Measurements from ENCODE around the gene SLMAP.
A peak's percentile ranks its signal among the peaks of the same experiment; 100 is the strongest.

The SLMAP gene

DNA sequence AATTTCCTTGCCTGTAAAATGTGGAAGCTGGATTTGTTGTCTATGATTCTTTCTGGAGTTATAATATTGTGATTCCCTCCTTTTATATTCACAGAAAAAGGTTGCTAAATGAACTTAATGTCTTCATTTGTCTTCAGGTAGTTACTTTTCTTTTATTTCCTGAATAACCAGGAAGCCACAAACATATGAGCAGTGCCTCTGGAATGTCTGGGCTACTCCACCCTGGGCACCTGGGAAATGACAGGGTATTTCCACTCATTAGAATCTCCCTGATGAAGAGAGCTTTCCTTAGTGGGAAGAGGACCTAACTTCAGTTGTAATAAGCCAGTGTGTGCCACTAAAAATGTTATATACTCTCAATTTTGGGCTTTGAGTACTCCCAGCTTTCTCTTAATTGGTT lies 3.8 kb upstream of the SLMAP start:
- DNase-seq, result no peak

DNA sequence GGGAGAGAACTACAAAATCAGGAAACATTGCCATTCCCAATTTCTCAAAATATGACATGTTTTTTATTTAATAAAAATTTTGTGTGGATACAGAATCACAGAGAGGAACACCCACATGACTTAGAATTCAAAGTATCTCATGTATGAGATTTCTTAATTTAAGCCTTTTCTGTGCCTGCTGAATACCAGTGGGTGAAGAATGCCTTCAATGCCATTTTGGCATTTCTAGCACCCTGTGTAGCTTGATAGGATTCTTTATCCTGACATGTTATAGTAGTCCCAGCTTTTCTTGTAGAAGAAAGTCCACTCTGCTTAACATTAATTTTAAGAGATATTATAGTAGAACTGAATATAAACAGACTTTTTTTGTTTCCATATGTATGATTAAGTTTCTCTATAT lies 3.1 kb upstream of the SLMAP start:
- DNase-seq, result no peak

DNA sequence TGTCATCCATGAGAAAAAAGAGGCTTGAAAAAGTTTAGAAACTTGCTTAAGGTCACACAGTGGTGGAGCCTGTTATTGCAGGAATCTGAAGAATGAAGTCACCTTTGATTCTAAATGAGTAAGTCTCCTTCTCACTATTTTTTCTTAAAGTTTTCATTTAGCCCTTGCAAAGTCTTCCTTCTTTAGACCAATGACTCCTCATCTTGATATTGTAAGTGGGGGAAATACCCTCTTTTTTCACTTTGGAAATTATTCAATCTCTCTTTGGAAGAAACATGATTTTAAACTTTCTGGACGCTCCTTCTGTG lies 787 bp upstream of the SLMAP start:
- peak; percentile 47 for DNase-seq

DNA sequence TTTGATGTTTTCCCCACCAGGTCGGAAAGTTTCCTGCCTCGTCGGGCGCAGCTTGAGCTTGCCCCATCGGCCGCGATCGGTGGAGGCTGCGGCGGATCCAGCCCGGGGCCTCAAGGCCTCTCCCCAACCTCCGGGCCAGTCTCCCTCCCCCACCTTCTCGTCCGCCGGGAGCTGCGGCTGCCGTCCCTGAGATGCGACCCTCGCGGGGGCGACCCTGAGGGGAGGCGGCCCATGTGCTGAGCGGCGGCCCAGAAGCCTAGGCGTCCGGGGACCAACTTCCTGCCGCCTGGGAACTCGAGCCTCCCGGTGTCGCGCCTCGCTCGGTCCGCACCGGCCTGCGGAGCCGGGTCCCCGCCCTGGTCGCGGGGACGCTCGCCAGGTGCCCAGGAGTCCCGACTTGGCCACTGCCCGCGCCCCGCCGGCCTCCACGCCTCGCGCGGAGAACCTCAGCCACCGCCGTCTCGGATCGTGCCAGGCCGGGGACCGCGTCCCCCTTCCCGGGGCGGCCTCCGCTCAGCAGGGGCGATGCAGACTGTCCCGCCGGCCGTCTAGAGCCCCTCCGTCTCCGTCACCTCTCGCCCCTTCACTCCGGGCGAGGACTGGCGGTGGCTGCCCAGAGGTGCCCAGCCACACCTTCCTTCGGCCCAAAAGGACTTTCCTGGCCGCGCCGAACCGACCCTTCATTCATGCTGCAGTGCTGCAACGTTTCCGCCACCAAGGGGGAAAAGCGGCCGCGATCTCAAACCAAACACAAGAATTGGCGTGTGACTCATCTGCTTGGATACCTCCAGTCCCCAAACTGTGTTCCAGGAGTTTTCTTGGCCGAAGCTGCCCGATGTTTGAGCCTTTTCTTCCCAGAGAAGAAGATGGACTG lies 656 bp downstream of the SLMAP start:
- peak; percentile 48 for DNase-seq

DNA sequence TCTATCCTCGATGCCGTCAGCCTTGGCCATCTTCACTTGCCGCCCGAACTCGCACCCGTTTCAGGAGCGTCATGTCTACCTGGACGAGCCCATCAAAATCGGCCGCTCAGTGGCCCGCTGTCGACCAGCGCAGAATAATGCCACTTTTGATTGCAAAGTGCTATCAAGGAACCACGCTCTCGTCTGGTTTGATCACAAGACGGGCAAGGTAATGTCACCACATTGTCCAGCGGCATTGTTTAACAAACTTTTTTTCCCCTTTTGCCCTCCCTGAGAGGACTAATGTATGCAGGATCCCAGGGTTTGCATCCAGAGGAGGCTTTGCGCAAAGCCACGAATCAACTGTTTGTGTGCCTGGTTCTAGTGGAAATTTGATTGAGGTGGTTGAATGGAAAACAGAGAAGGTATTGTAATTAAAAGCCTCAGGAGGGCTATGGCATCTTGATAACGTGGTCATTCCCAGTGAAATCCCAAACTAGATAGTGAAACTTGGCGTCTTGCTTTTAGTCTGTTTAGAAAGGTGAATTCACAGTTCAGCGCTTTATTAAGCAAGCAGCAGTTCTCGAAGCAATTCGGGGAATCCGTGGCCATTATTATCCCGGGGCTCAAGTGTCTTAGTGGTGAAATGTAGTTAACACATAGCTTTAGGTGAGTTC lies 1.7 kb downstream of the SLMAP start:
- no peak for DNase-seq

DNA sequence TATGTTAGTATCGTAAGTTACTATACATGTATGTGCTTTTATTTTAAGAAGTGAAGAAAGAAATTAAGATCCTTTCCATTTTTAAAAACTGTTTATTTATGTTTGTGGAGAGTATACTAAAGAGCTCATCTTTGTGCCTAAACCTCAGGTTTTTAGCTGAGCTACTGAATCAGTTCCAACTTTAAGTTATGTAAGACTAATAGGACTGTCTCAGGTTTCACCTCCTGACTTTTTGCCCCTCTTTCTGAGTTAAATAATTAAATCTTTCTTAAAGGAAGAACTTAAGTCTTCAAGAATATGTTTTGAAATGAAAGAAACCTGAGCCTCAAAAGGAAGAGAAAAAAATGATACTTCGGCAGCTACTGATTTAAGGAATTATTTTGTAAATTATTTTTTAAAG lies 2.6 kb downstream of the SLMAP start:
- DNase-seq, result no peak

DNA sequence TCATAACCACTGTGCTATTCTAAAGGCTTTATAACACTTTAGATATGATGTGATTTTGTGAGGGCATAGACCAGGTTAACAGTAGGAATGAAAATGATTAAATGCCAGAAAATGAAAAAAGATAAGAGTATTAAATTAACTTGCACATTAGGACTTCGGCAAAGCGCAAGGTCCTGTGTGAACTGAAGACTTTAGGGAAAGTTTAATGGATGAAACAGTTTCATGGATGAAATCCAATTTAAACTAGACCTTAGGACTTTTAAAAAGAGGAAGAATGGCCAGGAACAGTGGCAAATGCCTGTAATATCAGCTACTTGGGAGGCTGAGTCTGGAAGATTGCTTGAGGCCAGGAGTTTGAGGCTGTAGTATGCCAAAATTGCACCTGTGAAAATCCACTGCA lies 8.7 kb downstream of the SLMAP start:
- DNase-seq, result no peak

DNA sequence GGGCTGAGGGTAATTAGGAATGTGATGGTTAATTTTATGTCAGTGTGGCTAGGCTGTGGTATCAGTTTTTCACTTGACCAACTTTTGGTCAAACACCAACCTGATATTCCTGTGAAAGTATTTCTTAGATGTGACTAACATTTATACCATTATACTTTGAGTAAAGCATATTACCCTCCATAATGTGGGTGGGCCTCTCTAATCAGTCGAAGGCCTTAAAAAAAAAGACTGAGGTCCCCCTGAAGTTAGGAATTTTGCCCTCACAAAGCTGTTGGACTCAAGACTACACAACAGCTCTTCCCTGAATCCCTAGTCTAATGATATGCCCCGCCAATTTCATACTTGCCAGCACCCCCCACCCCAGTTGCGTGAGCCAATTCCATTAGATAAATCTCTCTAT lies 12.5 kb downstream of the SLMAP start:
- no peak for DNase-seq

DNA sequence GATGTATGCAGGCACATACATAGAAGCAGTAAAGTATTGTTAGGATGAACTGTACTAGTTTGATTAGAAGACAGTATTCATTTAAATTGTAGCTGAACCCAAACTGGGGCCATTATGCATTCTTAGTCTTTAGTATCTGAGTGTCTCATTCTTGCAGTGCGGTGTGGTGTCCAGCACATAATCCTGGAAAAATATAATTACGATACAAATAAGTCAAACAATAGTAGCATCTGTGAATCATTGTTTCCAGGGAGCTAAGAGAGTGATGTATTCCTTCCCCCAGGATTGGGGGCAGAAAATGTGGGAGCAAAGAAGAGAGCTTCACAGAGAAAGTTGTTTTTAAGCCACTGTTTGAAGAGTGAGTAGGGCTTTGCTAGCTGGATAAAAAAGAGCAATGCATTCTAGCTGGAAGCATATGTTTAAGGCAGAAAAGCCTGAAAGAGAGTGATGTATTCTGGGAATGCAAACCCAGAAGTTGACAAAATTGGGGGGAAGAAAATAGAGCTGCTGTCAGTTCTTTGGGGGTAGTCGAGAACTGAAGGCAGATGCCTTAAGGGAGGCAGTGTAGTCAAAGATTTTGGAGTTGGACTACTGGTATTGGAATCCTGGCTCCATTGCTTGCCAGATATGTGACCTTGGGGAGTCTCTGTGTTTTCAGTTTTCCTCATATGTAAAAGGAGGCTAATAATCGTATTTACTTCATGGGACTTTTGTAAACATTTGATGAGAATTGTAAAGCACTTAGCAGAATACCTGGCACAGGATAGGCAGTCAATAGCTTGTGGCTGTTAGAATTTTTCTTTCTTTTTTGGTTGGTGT lies 14.1 kb downstream of the SLMAP start:
- DNase-seq, result no peak

DNA sequence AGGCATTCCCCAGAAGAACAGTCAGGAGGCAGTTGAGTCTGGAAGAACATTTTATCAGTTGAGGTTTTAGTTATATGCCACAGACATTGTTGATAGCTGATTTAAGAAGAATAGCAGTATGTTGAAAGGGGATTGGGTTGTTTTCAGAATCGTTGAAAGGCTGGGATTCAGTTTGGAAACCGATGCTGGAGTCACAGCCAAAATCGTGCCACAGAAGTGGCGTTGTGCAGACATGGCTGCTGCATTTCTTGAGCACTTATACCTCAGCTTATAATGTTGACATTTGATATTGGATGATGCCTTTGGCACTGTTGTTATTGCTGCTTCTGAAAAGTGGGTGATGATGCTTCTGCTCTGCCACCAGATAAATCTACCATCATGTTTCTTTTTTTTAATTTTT lies 16.1 kb downstream of the SLMAP start:
- no peak for DNase-seq

DNA sequence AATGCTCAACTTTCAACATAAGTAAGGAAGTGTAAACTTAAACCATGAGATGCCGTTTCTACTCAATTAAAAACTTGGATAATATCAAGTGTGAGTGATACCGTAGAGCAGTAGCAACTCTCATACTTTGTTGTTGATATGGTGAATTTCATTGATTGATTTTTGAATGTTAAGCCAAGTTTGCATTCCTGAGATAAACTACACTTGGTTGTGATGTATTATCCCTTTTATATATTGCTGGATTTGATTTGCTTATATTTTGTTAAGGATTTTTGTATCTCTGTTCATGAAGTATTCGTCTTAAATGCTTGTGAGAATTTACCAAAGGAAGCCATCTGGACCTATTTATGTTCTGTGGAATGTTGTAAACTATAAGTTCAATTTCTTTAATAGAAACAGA lies 21.7 kb downstream of the SLMAP start:
- DNase-seq, result no peak

DNA sequence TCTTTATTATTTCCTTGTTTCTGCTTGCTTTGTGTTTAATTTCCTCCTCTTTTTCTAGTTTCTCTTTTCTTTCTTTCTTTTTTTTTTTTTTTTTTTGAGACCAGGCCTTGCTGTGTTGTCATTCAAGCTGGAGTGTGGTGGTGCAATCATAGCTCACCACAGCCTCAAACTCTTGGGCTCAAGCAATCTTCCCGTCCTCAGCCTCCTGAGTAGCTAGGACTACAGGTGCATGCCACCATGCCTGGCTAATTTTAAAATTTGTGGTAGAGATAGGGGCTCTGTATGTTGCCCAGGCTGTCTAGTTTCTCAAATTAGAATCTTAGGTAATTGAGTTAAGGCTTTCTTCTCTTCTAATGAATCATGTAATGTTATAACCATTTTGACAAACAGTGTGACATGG lies 22.4 kb downstream of the SLMAP start:
- no peak for DNase-seq

DNA sequence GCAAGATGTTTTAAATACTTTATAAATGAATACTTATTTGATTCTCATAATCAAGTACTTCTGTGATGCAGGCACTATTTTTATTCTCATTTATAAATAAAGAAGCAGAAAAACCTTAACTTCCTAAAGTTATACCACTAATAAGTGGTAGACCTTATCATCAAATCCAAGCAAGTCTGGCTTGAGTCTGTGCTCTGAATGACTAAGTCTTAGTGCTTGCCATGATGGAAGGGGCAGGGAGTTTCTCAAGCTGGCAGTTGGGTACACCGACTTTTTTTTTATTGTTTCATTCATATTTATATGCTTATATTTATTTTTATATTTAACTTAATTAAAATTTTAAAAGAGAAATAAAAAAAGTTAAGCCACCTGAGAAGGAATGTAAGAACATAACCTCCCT lies 23.6 kb downstream of the SLMAP start:
- no peak for DNase-seq

DNA sequence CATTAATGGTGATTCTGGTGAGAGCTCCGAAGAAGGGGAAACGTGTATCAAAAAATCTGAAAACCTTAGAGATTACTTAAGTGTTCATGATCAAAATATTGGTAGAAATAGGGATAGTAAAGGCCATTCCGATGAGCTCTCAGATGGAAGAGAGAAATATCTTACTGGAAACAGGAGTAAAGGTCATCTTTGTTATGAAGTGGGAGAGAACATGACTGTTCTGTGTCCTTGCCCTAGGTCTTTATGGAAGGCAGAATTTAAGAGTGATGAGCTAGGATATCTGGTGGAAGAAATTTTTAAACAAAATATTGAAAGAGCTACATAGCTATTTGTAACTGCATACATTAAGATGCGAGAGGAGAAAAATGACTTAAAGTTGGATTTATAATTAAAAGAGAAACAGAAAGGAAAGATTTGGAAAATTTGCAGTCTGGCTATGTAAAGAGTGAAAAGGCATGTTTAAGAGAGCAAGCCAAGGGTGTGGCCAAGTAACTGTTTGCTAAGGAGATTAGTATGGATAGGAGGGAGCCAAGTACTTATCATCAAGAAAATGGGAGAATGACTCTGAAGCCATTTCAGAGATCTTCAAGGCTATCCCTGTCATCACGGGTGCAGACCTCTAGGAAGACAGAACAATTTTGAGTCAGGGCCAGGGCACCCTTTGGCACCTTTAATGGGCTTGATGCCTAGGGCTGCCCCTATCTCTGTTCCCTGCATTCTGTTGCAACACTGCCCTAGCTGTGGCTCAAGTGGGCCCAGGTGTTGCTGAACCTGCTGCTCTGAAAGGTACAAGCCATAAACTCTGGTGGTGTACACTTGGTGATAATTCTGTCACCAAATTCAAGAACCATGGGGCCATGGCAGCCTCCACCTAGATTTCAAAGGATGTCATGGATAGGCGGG lies 27.3 kb downstream of the SLMAP start:
- no peak for DNase-seq

DNA sequence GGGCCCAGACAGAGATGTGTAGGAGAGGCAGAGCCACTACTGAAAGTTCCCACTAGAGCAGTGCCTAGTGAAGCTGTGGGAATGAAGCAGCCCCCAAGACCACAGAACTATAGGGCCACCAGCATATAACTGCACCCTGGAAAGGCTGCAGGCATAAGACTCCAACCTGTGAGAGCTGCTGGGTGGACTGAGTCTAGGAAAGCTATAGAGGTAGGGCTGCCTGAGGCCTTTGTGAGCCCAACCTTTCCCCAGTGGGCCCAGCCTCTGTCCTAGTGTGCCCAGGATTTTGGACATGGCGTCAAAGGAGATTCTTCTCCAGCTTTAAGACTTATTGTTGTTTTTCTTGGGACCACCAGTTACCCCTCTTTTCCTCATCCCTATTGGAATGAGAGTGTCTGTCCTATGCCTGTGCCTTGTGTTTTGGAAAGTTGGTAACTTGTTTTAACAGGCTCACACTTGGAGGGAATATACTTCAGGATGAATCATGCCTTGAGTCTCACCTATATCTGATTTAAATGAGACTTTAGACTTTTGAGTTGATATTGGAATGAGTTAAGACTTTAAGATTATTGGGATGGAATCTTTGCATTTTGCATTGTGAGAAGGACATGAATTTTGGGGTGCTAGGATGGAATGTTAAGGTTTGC lies 28.1 kb downstream of the SLMAP start:
- DNase-seq, result no peak

DNA sequence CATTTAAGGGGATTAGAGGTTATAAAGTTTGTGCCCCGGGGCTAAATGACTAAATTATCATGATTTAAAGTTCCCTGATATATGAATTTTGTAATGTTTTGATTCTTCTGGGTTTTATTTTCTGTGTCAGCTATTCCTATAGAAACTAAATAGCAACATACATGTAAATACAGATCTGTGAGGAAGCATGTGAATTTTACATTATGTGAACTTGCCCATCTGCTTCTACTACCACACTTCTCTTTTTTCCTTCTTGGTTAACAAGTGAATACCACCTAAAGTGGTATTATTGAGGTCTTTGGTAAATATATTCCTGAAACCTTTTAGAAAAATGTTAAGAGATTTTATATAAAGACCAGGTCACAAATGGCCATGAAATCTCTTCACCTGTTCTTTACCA lies 29.3 kb downstream of the SLMAP start:
- no peak for DNase-seq

DNA sequence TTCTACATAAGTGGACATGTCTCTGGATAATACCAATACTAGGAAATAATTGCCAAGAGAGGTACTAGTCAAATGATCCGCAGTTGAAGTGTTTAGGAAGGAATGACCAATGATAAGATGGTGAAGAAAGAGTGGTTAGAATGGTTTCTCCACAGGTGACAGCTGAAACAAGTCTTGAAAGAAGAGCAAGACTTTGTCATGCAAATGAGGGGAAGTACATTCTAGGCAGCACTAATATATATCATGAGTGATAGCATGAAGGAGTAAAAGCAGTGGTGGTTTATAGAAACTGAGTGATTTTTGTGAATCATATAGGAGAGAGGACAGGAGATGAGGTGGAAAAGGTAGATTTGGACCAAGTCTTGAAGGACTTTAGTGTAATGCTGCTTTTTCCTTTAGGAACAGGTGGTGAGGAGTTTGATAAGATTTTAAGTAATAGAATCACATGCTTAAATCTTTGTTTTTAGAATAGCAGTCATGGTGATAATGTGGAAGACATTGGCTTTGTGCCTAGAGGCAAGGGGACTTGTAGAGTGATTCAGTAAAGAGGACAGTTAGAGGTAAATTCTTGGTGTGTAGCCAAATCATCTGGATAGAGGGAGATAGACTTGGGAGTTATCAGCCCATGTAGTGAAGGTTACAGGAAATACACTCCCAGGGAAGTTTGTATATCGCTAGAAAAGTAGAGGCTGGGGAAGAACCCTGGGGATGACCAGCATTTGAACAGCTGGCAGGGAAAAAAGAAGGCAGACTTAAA lies 31.9 kb downstream of the SLMAP start:
- DNase-seq, result peak; percentile 34

DNA sequence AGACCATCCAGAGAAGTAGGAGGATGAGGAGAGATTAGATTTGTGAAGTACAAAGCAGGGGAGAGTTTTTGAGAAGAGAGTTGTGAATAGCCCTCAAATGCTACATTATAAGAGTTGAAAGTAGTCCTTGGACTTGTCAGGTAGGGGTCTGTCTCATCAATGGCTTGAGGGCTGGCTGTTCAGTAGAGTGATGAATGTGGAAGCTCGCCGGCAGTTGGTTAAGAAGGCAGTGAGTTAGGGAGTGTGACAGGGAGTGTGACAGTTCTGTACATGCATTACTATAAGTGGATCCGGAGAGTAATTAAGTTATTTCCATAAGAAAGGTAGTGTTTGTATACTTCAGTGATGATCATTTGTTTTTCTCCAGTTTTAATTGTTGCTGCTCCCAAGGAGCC lies 32.5 kb downstream of the SLMAP start:
- no peak for DNase-seq

DNA sequence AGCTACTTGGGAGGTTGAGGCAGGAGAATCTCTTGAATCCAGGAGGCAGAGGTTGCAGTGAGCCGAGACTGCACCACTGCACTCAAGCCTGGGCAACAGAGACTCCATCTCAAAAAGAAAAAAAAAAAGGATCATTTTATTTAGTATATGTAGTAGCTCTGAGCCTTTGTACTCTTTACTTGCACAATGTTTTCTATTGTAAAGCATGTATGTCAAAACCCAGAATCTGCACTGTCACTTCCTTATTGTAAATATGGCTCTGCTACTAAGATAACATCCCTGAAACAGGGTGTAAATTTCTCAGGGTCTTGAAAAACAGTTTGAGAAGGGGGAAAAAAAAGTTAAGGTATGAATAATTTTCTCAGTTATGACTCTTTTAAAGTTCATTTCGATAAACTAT lies 35.1 kb downstream of the SLMAP start:
- DNase-seq, result no peak

DNA sequence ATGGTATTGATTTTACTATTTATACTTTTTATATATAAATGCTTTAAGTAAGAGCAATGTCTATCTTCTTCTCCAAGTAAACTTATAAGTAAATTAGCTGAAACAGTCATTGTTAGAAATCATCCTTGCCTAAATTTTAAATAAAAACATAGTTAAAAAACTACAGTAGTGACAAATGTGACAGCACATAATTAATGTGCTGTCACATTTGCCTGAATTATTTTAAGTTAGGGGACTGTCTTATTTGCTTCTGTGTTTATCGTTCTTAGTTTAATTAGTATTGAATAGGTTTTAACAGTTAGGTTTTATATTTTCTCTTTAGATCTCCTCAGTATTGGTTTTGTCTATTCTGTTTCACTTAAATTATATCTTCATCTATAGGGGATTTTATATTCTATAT lies 36.1 kb downstream of the SLMAP start:
- DNase-seq, result no peak

DNA sequence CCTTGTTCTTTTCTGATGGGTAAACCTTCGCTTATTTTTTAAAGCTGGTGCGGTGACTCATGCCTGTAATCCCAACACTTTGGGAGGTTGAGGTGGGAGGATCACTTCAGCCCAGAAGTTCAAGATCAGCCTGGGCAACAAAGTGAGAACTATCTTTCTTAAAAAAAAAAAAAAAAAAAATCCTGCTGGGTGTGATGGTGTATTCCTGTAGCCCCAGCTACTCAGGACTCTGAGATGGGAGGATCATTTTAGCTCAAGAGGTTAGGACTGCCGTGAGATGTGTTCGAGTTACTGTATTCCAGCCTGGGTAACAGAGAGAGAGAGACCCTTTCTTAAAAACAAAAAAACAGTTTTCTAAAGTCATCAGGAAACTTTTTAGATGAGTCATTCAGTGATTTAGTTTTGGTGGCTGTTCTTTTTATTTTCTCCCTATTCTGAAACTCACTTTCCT lies 37.7 kb downstream of the SLMAP start:
- no peak for DNase-seq

DNA sequence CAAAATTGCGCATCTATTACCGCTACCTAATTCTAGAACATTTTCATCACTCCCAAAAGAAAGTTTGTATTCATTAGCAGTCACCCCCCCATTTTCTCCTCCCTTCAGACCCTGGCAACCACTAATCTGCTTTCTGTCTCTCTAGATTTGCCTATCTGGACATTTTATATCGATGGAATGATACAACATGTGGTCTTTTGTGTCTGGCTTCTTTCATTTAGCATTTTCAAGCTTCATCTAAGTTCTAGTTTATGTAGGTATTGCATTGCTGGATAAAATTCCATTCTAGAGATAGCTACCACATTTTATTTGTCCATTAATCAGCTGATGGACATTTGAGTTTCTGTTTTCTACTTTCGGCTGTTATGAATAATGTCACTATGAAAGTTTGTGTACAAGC lies 38.4 kb downstream of the SLMAP start:
- no peak for DNase-seq

Measured in activated CD4-positive, alpha-beta T cell treated with anti-CD3 and anti-CD28 coated beads, Interleukin-2, amount 50 U/mL, for 16 hours (primary cell).